ENCODE results near the gene STK39.
"Not testable (repeated sequence)": the region's sequence is repeated elsewhere in the genome, so short reads cannot be mapped to it uniquely, and the experiment has no call there.

STK39 gene

DNA sequence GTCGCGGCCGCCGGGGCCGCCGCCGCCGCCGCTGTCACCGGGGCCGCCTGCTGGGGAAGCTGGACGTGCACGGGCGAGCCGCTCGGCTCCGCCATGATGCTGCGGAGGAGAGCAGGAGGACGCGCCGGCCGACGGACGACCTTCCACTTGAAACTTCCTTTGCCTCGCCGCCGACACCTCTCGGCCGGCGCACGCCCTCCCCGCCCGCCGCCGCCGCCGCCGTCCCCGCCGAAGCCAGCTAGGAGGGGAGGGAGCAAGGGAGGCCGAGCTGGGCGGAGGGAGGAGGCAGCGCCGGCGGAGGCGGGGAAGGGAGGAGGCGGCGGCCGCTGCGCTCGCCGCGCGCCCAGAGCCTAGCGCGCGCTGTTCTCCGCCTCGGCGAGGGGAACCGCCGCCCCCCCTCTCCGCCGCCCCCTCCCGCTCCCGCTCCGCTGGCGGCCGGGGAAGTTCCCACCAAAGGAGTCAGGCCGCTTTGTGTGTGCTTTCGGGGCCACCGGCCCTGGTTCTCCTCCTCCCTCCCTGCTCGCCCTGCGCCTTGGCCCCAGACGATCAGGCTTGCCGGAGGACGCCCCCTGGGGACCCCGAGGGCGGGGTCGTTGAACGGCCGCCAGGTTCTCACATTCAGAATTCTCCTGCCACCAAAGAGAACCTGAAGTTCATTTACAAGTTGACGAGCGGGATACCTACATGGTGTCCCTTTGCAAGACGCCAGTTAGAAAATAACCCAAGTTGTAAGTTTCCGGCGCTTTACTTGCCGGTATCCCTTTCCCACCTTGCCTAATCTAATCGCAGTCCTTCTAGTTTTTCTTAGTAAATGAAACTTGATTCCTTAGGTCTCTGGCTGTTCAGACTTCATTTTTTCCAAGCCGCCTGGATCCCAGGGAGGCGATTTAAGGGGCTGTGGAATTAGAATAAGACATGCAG, at the start of gene STK39:
STK39 (minus strand) TSS at position 255 of the 921 bp plus-strand sequence; CDS start at position 95, 160 bp downstream.
- peak; percentile 77 for DNase-seq

DNA sequence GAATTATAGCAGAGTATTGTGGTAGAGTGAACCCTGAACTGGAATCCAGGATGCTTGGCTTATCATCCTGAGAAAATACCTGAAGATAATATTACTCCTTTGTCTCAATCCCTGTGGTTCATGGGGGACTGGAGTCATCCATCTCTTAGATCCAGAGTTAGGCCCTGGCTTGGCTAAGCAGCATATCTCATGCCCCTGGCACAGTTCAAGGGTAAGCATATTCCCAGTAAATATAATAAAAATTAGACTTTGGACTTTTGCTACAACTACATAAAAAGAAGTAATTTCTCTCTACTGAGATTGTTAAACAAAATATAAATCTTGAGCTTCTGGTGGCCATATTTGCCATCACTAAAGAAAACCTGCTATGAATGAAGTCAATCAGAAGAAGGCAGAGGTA, 47.7 kb upstream of the STK39 start:
- no peak for DNase-seq

DNA sequence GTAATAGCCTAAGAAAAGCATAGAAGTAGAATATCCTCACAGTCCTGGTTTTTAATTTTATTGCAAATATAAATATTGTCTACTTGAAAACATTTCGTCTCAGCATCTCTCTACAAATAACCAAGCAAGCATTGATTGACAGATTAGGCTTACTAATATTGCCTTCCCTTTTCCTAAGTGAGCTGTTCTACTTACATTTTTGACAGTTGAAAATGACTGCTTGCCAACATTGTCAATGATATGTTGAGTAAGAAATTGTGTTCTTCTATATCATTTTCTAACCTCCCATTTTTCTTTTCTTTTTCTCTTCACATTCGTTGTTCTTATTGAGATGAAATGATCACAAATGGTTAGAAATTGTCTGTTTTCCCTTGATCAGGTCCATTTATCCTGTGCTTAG, 47.0 kb upstream of the STK39 start:
- no peak for DNase-seq

DNA sequence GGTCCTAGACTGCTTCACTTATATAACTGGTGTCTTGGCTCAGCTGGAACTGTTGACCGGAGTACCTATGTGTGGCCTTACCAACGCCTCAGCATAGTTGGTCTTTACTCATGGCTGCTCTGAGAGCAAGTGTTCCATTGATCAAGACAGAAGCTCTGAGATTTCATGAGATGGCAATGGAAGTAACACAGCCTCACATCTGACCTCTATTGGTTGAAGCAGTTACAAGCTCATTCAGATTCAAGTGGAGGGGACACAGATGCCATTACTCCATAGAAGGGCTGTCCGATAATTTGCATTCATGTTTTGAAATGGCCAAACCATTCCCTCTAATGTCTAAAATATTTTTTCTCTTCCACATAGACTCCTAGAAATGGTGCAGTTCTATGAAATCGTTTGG, 46.4 kb upstream of the STK39 start:
- DNase-seq, result no peak

DNA sequence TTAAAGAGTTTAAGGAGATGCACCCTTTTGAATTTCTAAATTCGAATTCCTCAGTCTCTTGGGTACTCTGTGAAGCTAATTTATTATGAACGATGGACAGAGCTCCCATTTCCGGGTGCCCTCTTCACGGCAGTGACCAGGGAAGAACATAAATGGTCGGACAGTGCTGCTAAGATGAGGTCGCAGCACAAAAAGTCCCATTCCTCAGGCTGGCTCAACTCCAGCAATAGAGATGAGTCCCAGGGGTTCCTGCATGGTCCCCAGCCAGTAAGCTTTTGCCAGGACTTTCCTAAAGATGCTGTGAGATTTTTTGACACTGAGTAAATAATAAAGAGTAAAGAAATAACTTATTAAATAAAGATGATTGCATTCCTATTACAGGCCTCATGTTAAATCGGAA, 43.0 kb upstream of the STK39 start:
- no peak for DNase-seq

DNA sequence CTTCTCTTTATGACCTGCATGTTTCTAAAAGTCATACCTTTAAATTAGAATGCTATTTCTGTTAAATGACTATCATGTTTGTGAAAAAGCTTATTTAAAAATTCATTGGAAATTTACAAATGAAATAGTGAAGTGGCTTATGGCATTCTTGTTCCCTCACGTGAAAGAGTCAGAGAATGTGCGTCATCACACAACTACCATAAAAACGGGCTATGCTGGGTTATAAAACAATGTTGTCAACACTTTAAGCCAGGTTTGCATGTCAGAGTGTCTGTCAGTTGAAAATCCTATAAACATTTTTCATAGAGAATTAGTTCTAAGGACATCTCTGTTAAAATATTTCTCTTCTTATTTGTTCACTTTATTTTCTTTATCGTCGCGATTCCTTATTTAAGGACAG, 42.5 kb upstream of the STK39 start:
- no peak for DNase-seq

DNA sequence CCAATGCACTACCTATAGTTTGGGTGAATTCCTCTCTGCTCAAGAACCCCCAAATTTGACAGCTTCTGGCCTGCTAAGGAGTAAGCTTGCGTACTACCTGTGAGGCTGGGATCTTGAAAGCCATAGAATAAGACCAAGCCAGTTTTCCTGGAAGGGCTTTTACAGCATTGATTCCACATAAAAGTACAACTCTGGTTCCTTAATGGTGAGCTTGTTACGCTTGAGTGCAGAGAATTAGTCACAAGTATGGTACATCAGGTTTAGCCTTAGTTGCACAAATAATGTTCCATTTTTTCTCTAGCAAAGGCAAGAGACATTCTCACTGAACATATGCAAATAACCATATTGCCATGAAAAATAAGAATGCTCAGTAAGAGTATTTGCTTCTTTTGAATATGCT, 39.1 kb upstream of the STK39 start:
- DNase-seq, result no peak

DNA sequence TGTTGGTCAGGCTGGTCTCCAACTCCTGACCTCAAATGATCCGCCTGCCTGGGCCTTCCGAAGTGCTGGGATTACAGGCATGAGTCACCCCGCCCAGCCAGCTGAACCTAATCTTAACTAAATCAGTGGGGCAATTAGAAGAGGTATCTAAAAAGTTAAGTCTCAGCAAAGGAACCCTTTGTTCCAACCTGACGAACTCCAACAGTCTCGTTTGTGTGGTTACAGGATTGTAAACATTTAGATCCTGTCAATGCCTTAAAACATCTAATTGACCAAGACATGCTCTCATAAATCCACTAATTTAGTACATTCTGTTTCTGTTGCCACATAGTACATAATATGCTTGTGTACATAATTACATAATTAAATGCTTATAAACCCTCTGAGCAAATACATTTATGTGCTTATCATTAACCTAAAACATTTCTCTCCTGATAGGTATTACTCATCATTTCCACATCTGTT, 31.1 kb upstream of the STK39 start:
- DNase-seq, result peak; percentile 57

DNA sequence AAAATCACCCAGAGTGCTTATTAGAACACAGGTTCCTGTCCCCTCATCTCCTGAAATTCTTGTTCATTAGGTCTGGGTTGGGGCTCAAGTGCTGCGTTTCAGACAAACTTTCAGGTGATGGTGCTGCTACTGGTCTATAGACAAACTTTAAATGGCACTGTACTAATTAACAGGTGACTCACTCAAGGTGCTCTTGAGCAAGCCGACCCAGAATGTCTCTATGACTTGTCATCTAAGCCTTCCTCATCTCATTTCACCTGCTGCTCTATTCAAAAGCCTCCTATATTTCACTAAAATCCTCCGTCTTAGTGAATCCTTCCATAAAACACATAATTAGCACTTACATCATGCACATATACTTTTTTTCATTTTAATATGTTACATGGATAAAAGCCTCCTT, 29.9 kb upstream of the STK39 start:
- no peak for DNase-seq

DNA sequence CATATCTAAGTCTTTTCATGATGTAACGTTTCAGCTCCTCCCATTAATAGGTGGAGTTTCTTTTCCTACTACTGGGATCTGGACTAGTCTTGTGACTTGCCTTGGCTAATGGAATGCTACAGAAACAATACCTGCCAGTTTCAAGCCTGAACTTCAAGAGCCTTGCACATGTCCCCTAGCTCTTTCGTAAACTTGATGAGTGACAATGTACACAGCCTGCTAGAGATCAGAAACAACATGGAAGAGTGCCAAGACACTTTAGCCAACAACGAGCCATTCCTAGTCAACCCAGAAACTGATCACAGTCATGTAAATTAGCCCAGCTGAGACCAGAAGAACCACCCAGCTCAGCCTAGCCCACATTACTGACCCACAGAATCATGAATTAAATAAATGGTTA, 24.8 kb upstream of the STK39 start:
- DNase-seq, result no peak

DNA sequence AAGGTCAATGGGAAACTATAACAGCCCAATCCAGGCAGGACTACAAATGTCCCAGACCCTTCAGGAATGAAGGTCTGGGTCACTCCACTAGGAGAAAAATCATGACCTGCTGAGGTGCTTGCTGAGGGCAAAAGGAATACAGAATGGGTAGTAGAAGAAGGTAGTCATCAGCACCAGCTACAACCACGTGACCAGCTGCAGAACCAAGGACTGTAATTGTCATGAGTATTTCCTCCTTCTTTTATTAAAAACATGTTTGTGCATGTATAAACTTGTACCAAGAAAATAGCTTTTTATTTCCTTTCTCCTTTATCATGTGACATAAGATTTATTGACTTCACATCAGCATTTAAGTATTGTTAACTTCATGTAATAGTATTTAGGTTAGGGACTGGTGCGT, 15.5 kb upstream of the STK39 start:
- DNase-seq, result not testable (repeated sequence)

DNA sequence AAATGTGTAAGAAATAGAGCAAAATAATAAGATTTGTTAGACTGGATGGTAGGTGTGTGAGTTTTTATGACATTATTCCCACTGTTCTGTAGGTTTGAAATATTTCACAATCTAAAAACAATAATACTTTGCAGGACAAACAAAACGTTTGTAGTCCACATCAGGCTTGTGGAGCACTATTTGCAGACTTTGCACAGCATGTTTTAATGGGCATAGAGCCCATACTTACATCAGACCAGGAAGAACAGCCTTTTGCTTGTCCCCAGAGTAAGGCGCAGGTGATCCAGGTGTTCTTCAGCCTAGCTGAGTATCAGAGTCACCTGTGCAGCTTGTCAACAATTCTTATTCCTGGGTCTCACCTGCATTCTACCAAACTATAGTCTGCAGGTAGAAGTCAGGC, 9.1 kb upstream of the STK39 start:
- no peak for DNase-seq

DNA sequence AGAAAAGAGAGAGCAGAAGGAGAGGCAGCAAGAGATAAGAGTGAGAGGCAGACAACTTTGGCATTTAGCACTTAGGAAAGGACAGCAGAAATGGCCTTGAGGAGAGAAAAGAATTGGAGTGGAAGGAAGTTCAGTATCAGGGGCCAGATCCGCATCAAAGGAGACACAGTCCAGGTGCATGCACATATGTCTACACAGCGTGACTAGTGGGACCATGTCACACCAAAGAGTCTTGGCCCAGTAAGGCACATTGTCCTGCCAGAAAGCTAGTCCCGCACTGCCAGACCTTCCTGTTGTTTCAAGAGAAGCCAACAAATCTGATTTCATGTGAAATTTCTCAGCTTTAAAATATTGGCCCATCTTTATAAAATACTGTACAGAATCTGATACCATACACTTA, 8.5 kb upstream of the STK39 start:
- no peak for DNase-seq

DNA sequence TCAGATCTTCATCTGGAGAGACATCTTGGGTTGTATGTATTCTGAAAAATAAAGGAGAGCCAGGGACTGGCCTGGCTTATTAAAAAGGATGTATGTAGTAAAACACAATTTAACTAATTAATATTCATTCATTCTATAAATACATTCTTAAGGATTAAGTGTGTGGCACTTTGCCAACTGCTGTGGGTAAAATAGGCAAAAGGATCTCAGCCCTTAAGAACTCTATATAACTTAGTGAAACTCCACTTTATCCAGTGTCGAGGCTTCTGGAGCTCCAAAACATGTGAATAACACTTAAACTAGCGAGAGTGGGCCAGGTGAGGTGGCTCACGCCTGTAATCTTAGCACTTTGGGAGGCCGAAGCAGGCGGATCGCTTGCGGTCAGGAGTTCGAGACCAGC, 7.7 kb upstream of the STK39 start:
- no peak for DNase-seq

DNA sequence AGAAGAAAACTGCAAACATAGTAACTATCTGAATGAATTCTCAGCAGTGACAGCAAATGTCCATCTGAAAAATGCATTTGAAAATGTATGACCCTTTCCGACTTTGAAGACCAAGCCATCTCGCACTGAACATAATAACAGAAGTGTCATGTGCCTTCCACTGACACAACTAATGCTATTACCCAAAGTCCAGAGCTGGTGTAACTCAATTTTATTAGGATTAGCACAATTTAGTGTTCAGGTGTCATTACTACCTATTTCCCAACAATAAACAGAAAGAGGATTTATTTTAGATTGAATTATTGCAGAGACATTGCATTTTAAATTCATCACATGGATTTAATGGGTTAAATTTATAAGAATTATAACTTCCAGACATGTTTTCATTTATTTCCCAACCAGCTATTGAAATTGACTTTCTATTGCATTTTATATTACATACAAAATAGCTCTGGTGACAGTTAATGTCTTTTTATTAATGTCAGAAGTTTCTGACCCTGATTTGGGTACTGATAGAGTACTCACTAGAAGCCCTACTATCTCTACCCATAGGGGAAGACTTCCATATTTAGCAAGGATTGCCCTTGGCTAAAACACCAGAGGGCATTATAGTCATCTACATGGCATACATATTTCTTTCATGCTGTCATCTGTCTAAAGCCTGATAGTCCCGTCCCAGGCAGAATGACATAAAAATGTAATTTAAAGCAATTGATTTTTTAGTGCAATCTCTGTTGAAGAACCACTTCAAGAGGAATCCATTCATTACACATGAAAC, 7.0 kb upstream of the STK39 start:
- no peak for DNase-seq

DNA sequence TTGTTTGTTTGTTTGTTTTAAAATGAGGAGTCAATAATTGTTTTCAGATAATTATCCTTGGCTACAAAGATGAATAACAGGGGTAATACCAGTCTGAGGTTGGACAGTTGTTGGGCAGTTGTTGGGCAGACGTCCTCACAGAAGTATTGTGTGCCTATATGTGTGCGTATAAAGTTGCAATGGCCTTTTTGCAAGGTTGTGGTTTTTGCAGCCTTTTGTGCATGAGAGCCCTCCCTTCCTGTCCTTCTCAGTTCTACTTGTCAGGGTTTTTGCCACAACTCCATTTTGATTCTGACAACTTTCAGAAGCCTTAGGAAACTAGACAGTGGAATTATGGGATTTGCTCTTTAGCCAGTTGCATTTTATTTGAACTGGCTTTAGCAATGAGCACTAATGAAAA, 6.0 kb upstream of the STK39 start:
- no peak for DNase-seq

DNA sequence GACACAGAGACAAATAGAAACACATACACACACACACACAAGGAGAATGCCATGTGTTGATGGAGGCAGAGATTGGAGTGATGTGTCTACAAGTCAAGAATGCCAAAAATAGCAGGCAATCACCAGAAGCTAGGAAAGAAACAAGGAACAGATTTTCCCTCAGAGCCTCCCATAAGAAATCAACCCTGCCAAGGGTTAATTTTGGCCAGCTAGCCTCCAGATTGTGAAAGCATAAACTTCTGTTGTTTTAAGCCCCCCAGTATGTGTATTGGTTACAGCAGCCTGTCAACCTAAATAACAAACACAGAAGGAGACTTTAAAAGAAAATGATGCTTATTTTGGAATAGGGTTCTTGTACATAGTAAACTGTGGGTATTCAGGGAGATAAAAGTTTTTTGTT, 5.6 kb upstream of the STK39 start:
- no peak for DNase-seq

DNA sequence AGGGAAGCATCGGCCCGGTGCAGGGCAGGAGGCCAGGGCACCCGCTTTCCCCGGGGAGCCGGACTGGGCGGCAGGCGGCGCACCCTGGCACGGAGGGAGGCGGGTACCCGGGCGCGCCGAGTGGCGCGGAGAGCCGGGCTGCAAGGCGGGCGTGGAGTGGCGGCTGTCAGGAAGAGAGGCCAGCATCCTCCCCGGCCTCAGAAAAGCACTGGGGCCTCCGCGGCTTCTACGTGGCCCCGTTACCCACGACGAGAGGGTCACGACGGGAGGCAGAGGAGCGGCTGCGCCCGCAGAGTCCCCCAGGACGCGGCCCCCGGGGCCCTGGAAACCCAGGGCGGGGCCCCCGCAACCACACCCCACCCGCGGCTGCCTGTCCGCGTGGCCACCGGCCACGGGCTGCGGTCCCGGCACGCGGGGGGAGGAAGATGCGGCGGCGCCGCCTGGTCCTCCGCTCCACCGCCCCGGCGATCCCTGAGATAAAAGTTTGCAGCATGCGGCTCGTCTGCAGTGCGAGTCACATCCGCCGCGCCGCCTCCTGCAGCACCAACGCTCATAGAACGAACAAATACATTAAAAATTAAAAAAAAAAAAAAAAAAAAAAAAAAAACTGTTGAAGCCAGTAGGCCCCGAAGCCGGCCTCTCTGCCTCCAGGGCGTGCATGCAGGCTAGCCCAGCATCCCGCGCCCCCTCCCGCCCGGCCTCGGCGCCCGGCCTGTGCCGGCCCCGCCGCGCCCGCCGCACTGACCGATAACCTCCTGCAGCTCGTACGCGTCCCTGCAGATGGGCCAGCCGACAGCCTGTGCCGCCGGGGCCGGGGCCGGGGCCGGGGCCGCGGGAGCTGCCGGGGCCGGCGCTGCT, 683 bp downstream of the STK39 start:
- DNase-seq, result peak; percentile 42

DNA sequence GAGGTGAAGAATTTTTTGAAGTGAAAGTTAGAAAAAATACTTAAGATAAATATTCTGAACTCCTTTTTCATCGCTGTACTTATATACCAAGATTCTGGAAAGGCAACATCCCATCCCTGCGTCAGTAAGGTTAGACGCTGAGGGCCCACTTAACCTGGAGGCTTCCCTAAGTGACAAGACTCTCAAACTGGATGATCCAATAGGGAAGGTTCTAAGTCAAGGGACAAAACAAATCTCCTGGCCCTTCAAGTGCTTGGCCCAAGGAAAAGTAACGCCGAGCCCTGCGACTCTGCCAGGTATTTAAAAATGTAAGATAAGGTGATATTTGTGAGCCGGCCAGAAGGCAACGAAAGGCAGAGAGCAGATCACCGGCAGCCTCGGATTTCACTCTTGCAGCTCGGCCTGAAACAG, 1.3 kb downstream of the STK39 start:
- DNase-seq, result no peak

DNA sequence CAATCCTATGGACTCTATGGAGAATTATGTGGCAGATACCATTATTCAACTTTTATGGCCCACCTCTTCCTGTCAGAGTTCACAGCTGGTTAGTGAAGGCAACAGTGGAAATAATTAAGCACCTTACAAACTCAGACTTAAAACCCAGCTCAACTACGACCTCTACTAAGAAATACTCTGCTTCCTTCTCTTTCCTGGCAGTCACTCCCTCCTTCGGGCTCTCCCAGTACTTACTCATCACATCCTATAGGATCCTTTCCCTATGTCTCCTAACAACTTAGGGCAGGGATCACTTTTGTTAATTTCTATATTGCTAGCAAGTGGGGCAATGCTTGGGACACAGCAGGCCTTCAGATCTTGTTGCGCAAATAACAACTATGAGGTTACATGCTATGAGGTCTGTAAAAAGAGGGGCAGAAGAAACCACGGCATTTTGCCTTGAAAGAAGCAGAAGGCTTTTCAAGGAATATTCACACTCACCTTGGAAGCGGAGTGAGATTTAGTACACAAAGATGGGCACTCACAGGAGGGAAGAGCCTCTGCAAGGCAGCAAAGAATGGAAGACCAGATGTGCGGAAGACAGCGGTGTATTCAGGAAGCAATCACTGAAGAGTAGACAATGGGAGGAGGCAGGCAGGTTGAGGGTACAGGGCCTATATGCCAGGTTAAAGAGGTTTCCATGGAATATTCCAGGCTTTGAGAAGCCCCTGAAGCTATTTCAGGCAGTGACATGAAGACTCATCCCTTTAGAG, 2.1 kb downstream of the STK39 start:
- no peak for DNase-seq

DNA sequence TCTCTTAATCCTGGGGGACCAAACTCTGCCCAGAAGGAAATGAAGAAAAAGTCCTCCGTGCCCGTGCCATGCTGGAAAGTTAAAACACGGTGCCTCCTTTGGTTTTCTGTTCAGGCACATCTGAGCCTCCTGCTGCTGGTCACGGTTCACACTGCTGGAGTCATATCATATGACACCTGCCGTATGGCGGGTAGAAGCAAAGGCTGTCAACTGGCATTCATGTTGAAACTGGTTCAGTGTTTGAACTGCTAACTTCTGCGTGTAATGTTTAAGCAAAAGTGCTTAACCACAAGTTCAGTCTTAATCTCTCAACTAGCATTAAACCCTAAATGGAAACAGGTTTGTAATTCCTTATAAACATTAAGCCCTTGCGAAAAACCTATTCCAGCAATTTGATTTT, 3.1 kb downstream of the STK39 start:
- peak; percentile 71 for DNase-seq

DNA sequence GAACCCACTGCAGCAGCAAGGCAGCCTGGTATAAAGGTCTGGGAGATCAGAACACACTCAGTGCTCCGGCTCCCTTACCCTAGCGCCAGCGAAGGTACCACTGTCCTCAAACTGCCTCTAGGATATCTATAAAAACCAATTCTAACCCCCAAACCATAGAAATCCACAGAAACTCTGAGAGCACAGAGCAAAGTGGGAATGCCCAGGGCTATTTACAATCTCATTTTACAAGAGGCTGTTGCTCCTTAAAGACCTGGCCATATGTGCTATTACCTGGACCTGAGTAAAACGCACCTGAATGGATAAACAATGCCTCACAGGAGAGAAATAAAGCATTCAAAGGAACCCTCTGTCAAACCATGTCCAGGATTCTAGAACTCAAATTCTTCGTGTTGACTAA, 4.3 kb downstream of the STK39 start:
- DNase-seq, result no peak
